Skeletal muscle tissue (tissue), 4 donors: ENCODE measurements around the gene RGL4. TPM values are rescaled to one million over a fixed set of nuclear protein-coding genes. Genes with fewer than 3 reads are reported as not detected.
"Not testable (repeated sequence)": the region's sequence is repeated elsewhere in the genome, so short reads cannot be mapped to it uniquely, and the experiment has no call there.

Experiments used
- H3K27ac ChIP-seq: one replicate; pipeline ENCODE4 v1.7.0; 2013; ENCODE audit warnings: mild to moderate bottlenecking, low read depth, low read length, inconsistent platforms
- H3K27me3 ChIP-seq, 3 donors: one replicate each; pipeline ENCODE4 v1.7.0; 2013; ENCODE audit warnings: low read length in 3 of 3; ENCODE audit not compliant: control insufficient read depth in 3 of 3, insufficient read depth in 3 of 3
- H3K36me3 ChIP-seq, 3 donors: one replicate each; pipeline ENCODE4 v1.7.0; 2013; ENCODE audit warnings: low read length in 3 of 3; ENCODE audit not compliant: control insufficient read depth in 3 of 3, insufficient read depth in 3 of 3
- H3K4me1 ChIP-seq, 3 donors: one replicate each; pipeline ENCODE4 v1.7.0; 2013; ENCODE audit warnings: low read length in 3 of 3, mild to moderate bottlenecking in 3 of 3; ENCODE audit not compliant: control insufficient read depth in 3 of 3, insufficient read depth in 3 of 3
- H3K4me3 ChIP-seq, 3 donors: one replicate each; pipeline ENCODE4 v1.7.0; 2013; ENCODE audit warnings: low read length in 3 of 3
- H3K9ac ChIP-seq, 3 donors: one replicate each; pipeline ENCODE4 v1.7.0; 2013; ENCODE audit warnings: low read length in 3 of 3, mild to moderate bottlenecking in 3 of 3, moderate library complexity in 2 of 3, low read depth in 1 of 3
- H3K9me3 ChIP-seq, 3 donors: one replicate each; pipeline ENCODE4 v1.7.0; 2013; ENCODE audit warnings: low read length in 3 of 3; ENCODE audit not compliant: control insufficient read depth in 3 of 3
- total RNA-seq: library from RNA; depleted of rRNA; stranded (reverse); fragments of >200 nt; gene quantifications from one replicate; pipeline ENCODE4 v1.2.3, GENCODE V29; 2014
- donor health status: Osteomylitis.

RGL4 gene
- total RNA-seq, 1 donor from 2014 or later, result 0.52 TPM

GRCh38 chr22:23670378-23671295, 20.2 kb upstream of the RGL4 start:
- Histone ChIP-seq H3K27me3 (no peaks in the 10 kb centered on the region), H3K9me3 (no peaks in the 10 kb centered on the region), H3K36me3 (peaks cover 0 to 5% (median 0%) of the 10 kb centered on the region in 3 donors), H3K9ac (no peak overlapping the region), H3K4me1 (peaks cover 0 to 3% (median 2%) of the 10 kb centered on the region in 3 donors), H3K27ac (no peak overlapping the region), H3K4me3 (no peak overlapping the region)

- H3K4me3 ChIP-seq, H3K36me3 ChIP-seq, H3K27me3 ChIP-seq, H3K9me3 ChIP-seq, H3K9ac ChIP-seq, H3K27ac ChIP-seq: not testable (repeated sequence)
- H3K4me1 ChIP-seq, result peaks cover 0 to 10% (median 4%) of the 10 kb centered on the region in 3 donors
These were observed 19.4 kb upstream of the RGL4 start for GRCh38 chr22:23671387-23671786.

GRCh38 chr22:23672307-23673049, 18.3 kb upstream of the RGL4 start:
- peaks cover 1 to 16% (median 5%) of the 10 kb centered on the region in 3 donors for H3K4me1 ChIP-seq
- not testable (repeated sequence) for H3K9ac ChIP-seq, H3K27me3 ChIP-seq, H3K27ac ChIP-seq, H3K4me3 ChIP-seq, H3K36me3 ChIP-seq, H3K9me3 ChIP-seq

DNA sequence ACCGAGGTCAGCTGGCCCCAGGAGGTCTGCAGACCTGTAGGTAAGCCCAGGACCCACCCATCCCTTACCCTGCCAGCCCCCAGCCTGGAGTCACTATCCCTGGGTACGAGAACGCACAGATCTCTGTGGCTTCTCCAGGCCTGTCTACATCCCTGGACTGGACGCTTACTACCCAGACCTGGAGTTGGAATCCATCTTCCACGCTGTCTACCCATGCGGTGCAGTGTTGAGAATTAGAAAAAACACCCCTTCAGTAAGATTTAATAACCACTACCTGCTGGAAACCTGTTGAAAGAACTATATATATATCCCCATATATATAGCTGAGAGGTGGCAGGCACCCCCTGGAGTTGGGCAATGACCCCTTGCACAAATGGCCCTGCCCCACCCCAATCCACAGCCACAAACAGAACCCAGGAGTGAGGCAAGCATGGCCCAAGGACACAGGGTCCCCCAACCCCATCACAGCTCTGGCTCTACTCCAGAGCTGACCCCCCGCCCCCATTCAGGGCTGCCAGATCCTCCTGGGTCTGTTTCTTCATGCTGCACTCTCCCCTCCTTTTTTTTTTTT, 17.7 kb upstream of the RGL4 start:
- peaks cover 0 to 5% (median 0%) of the 10 kb centered on the region in 3 donors for H3K36me3 ChIP-seq
- H3K9me3 ChIP-seq, result no peaks in the 10 kb centered on the region
- no peak overlapping the region for H3K4me3 ChIP-seq
- H3K9ac ChIP-seq, result no peak overlapping the region
- no peaks in the 10 kb centered on the region for H3K27me3 ChIP-seq
- peaks cover 6 to 22% (median 11%) of the 10 kb centered on the region in 3 donors for H3K4me1 ChIP-seq
- H3K27ac ChIP-seq, result no peak overlapping the region

GRCh38 chr22:23673826-23674690, 16.8 kb upstream of the RGL4 start:
- Histone ChIP-seq H3K27me3 (no peaks in the 10 kb centered on the region), H3K4me1 (peaks cover 6 to 22% (median 12%) of the 10 kb centered on the region in 3 donors), H3K9ac (no peak overlapping the region), H3K9me3 (no peaks in the 10 kb centered on the region), H3K36me3 (peaks cover 0 to 5% (median 0%) of the 10 kb centered on the region in 3 donors), H3K27ac (no peak overlapping the region), H3K4me3 (no peak overlapping the region)

DNA sequence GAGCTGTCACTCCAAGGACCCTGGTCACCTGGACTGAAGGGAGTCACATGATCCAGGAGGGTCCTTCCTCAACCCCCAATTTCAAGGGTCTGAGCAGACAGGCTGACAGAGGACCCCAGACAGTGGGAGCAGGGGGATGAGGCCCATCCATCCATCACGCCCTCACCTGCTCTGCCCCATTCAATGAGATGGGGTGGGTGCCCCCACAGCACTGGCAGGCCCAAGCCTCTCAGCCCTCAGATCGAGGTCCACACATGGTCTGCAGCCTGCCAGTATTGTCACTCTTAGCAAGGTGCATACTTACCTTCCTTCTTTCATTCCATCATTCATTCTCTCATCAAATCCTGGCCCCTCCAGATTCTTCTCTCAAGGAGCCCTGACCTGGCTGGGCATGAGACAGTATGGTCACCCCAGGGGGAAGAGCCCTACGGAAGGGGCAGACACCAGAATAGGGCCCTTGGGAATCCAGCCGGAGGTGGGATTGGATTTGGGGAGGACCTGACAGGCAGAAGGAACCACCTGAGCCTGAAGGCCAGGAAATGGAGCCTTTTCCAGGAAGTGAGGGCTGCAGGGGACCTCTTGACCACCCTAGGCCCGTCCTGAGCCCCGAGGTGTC, 15.8 kb upstream of the RGL4 start:
- H3K4me1 ChIP-seq, result peaks cover 6 to 22% (median 19%) of the 10 kb centered on the region in 3 donors
- H3K9me3 ChIP-seq, H3K27me3 ChIP-seq, H3K27ac ChIP-seq, H3K9ac ChIP-seq, H3K36me3 ChIP-seq, H3K4me3 ChIP-seq: not testable (repeated sequence)

- Histone ChIP-seq H3K4me3 (no peak overlapping the region), H3K27me3 (no peaks in the 10 kb centered on the region), H3K9ac (no peak overlapping the region), H3K9me3 (no peaks in the 10 kb centered on the region), H3K36me3 (peaks cover 0 to 3% (median 0%) of the 10 kb centered on the region in 3 donors), H3K4me1 (peaks cover 6 to 22% (median 20%) of the 10 kb centered on the region in 3 donors), H3K27ac (no peak overlapping the region)
These were observed 15.1 kb upstream of the RGL4 start for GRCh38 chr22:23675502-23676415.

GRCh38 chr22:23676841-23677700, 13.7 kb upstream of the RGL4 start:
- not testable (repeated sequence) for H3K27me3 ChIP-seq, H3K27ac ChIP-seq, H3K9me3 ChIP-seq, H3K36me3 ChIP-seq, H3K9ac ChIP-seq, H3K4me3 ChIP-seq
- peaks cover 6 to 27% (median 23%) of the 10 kb centered on the region in 3 donors for H3K4me1 ChIP-seq
